Measurements from ENCODE around the gene PBXIP1.

The PBXIP1 gene

GRCh38 chr1:154952664-154953063 lies 3.2 kb downstream of the PBXIP1 start:
- no peaks in the 10 kb centered on the region for H3K27me3 ChIP-seq (ENCODE audit: insufficient read depth, poor library complexity, severe bottlenecking)
- H3K4me1 ChIP-seq (ENCODE audit: insufficient read depth, poor library complexity, severe bottlenecking), result peaks cover 10% of the 10 kb centered on the region
- ATAC-seq (ENCODE audit: low read depth) (no peak), DNase-seq (ENCODE audit: low spot score) (no peak)
- H3K27ac ChIP-seq (ENCODE audit: poor library complexity, severe bottlenecking), result no peak overlapping the region
- TF ChIP-seq CTCF (IDR thresholded peaks at IDR 0.05; ENCODE audit: poor library complexity, severe bottlenecking), result no peak
- no peak overlapping the region for H3K4me3 ChIP-seq (ENCODE audit: severe bottlenecking)
- H3K9me3 ChIP-seq (ENCODE audit: severe bottlenecking), result no peaks in the 10 kb centered on the region
- no peaks in the 10 kb centered on the region for H3K36me3 ChIP-seq (ENCODE audit: low read depth)

GRCh38 chr1:154951901-154952657 lies 3.8 kb downstream of the PBXIP1 start:
- no peak overlapping the region for H3K4me3 ChIP-seq (ENCODE audit: severe bottlenecking)
- no peak for TF ChIP-seq CTCF (IDR thresholded peaks at IDR 0.05; ENCODE audit: poor library complexity, severe bottlenecking)
- no peak overlapping the region for H3K27ac ChIP-seq (ENCODE audit: poor library complexity, severe bottlenecking)
- no peaks in the 10 kb centered on the region for H3K9me3 ChIP-seq (ENCODE audit: severe bottlenecking)
- DNase-seq (ENCODE audit: low spot score), result no peak
- peaks cover 10% of the 10 kb centered on the region for H3K4me1 ChIP-seq (ENCODE audit: insufficient read depth, poor library complexity, severe bottlenecking)
- no peaks in the 10 kb centered on the region for H3K27me3 ChIP-seq (ENCODE audit: insufficient read depth, poor library complexity, severe bottlenecking)
- ATAC-seq (ENCODE audit: low read depth), result no peak
- no peaks in the 10 kb centered on the region for H3K36me3 ChIP-seq (ENCODE audit: low read depth)

GRCh38 chr1:154948079-154948478 lies 7.8 kb downstream of the PBXIP1 start:
- no peaks in the 10 kb centered on the region for H3K36me3 ChIP-seq (ENCODE audit: low read depth)
- H3K4me1 ChIP-seq (ENCODE audit: insufficient read depth, poor library complexity, severe bottlenecking), result no peaks in the 10 kb centered on the region

GRCh38 chr1:154945962-154946850 lies 9.7 kb downstream of the PBXIP1 start:
- H3K36me3 ChIP-seq (ENCODE audit: low read depth), result no peaks in the 10 kb centered on the region
- no peaks in the 10 kb centered on the region for H3K4me1 ChIP-seq (ENCODE audit: insufficient read depth, poor library complexity, severe bottlenecking)
- TF ChIP-seq CTCF (IDR thresholded peaks at IDR 0.05; ENCODE audit: poor library complexity, severe bottlenecking), result no peak
- DNase-seq (ENCODE audit: low spot score) (no peak), ATAC-seq (ENCODE audit: low read depth) (no peak)
- H3K27me3 ChIP-seq (ENCODE audit: insufficient read depth, poor library complexity, severe bottlenecking), result no peaks in the 10 kb centered on the region
- H3K9me3 ChIP-seq (ENCODE audit: severe bottlenecking), result no peaks in the 10 kb centered on the region
- H3K4me3 ChIP-seq (ENCODE audit: severe bottlenecking), result no peak overlapping the region
- H3K27ac ChIP-seq (ENCODE audit: poor library complexity, severe bottlenecking), result no peak overlapping the region

More at GRCh38 chr1:154948079-154948478, 7.8 kb downstream of the PBXIP1 start:
- ATAC-seq (ENCODE audit: low read depth) (no peak), DNase-seq (ENCODE audit: low spot score) (no peak)
- Histone ChIP-seq H3K4me3 (ENCODE audit: severe bottlenecking) (no peak overlapping the region), H3K27me3 (ENCODE audit: insufficient read depth, poor library complexity, severe bottlenecking) (no peaks in the 10 kb centered on the region), H3K27ac (ENCODE audit: poor library complexity, severe bottlenecking) (no peak overlapping the region), H3K9me3 (ENCODE audit: severe bottlenecking) (no peaks in the 10 kb centered on the region)
- no peak for TF ChIP-seq CTCF (IDR thresholded peaks at IDR 0.05; ENCODE audit: poor library complexity, severe bottlenecking)

Data from RWPE2 (cell line).